Fibroblast of lung (primary cell): ENCODE measurements around the gene PRELP. TPM values are rescaled to one million over a fixed set of nuclear protein-coding genes. Genes with fewer than 3 reads are reported as not detected.
A peak's percentile ranks its signal among the peaks of the same experiment; 100 is the strongest.

Experiments
- DNase-seq, 2 donors: peaks; one replicate each; pipeline versions ENCODE4 v3.0.0 to v3.0.0-alpha.2; 2010; ENCODE audit warnings: low read depth in 2 of 2
- H2AFZ ChIP-seq: 2 replicates; pipeline ENCODE4 v1.5.1; 2012; ENCODE audit warnings: low read length, control low read depth, inconsistent platforms
- H3K27ac ChIP-seq: 2 replicates; pipeline ENCODE4 v1.5.1; 2011; ENCODE audit warnings: low read length, control low read depth; ENCODE audit not compliant: insufficient read depth
- H3K27me3 ChIP-seq: 2 replicates; pipeline ENCODE4 v1.5.1; 2011; ENCODE audit warnings: mild to moderate bottlenecking, low read length; ENCODE audit not compliant: control insufficient read depth, insufficient read depth
- H3K36me3 ChIP-seq: 2 replicates; pipeline ENCODE4 v1.5.1; 2011; ENCODE audit warnings: low read length; ENCODE audit not compliant: control insufficient read depth, insufficient read depth
- H3K4me1 ChIP-seq: 2 replicates; pipeline ENCODE4 v1.5.1; 2011; ENCODE audit warnings: low read length; ENCODE audit not compliant: control insufficient read depth, insufficient read depth; ENCODE audit errors: extremely low read depth
- H3K4me2 ChIP-seq: 2 replicates; pipeline ENCODE4 v1.5.1; 2011; ENCODE audit warnings: low read length, control low read depth; ENCODE audit not compliant: insufficient read depth; ENCODE audit errors: extremely low read depth
- H3K4me3 ChIP-seq, 4 experiments: fragments of 200-600 bp in 1 of 4; sonication (generic) in 1 of 4; replicated peaks in 1 of 4; 2 replicates each; pipeline ENCODE4 v1.5.1; 2011 to 2016; ENCODE audit warnings: low read length in 4 of 4, low read depth in 3 of 4, mild to moderate bottlenecking in 3 of 4, control low read depth in 2 of 4, inconsistent platforms in 1 of 4, mixed read lengths in 1 of 4; ENCODE audit not compliant: insufficient read depth in 1 of 4; ENCODE audit errors: control extremely low read depth in 1 of 4
- H3K79me2 ChIP-seq: 2 replicates; pipeline ENCODE4 v1.5.1; 2012; ENCODE audit warnings: mild to moderate bottlenecking, low read length, inconsistent platforms; ENCODE audit not compliant: control insufficient read depth, insufficient read depth
- H3K9ac ChIP-seq: 2 replicates; pipeline ENCODE4 v1.5.1; 2011; ENCODE audit warnings: mild to moderate bottlenecking, low read length, control low read depth; ENCODE audit not compliant: insufficient read depth
- H3K9me3 ChIP-seq: 2 replicates; pipeline ENCODE4 v1.5.1; 2012; ENCODE audit warnings: low read depth, low read length; ENCODE audit not compliant: control insufficient read depth, insufficient read depth
- H4K20me1 ChIP-seq: 2 replicates; pipeline ENCODE4 v1.5.1; 2011; ENCODE audit warnings: low read length; ENCODE audit not compliant: control insufficient read depth, insufficient read depth; ENCODE audit errors: extremely low read depth
- EZH2 ChIP-seq: IDR thresholded peaks from 2 replicates; pipeline ENCODE4 v1.5.1; 2012; ENCODE audit warnings: low read length, control low read depth, mild to moderate bottlenecking; ENCODE audit errors: missing control alignments
- polyA plus RNA-seq, 2 donors: library from polyadenylated mRNA; depleted of rRNA in 1 of 2; stranded (reverse) in 1 of 2; unstranded in 1 of 2; fragments of >200 nt; gene quantifications; 2 replicates each; pipeline ENCODE4 v1.2.1, GENCODE V29; 2011 to 2012; ENCODE audit warnings: missing spikeins in 1 of 2
- total RNA-seq: library from RNA; depleted of rRNA; stranded (reverse); fragments of >200 nt; gene quantifications from 2 replicates; pipeline ENCODE4 v1.2.1, GENCODE V29; 2014
- TF ChIP-seq, protein P1 (sequence below), 2 donors: IDR thresholded peaks in 1 of 2; conservative IDR thresholded peaks in 1 of 2; 1 replicate in 1 of 2; 2 replicates in 1 of 2; pipeline ENCODE4 v1.5.1; 2011 to 2012; ENCODE audit warnings: low read length in 2 of 2, control low read depth in 1 of 2, inconsistent platforms in 1 of 2, low read depth in 1 of 2, mild to moderate bottlenecking in 1 of 2

Gene PRELP
- total and polyA plus RNA-seq, 2 donors (not counting 1 experiment from before 2014, with no cell fraction given) = 4.5 to 13.9 TPM

DNA sequence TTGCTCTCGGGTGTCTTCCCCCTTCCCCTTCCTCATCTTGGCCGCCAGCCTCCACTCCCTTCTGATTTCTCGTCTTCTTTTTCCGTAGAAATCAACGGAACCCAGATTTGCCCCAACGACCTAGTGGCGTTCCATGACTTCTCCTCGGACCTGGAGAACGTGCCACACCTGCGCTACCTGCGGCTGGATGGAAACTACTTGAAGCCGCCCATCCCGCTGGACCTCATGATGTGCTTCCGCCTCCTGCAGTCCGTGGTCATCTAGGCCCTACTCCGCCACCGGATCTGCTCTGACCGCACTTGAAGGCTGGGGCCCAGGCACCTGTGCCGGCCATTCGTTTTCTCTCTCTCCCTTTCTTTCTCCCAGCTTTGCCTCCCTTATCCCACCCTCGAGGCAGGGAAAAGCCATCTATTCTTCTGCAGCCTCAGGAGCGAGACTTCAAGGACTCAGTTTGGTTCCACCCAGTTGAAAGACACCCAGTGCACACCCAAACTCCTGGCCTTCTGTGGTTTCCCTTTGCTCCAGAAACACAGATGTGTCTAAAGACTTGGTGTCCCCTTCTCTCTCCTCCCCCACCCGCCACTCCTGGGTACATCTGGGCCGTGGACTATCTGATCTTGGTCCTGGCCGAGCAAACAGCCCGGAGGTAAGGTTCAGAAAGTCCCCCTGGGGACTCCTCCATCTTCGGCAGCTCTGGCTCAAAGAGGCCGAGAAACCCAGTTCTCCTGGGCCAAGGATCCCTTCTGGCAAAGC, 11.2 kb downstream of the PRELP start:
- DNase-seq = peak in 1 of 2 donors; percentile 62
- Histone ChIP-seq H3K9ac (peak overlapping the region; percentile 48), H3K4me2 (peak overlapping the region; percentile 68)

DNA sequence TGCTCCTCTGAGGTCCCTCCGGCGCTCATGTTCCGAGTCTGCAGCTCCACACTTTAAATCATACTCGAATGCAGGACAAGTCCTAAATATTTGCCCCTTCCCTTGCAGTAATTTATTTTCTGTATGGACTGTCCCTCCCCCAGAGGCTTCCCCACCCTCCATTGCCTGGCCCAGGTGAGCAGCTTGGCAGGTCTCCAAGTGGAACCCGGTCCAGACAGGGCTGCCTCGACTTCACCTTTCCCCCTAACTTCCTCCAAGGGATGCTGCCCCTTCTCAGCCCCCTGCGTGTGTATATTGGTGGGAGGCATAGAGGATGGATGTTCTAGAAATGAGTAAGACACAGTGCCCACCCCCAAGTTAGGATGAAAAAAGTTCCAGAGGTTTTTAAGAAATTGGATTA, 12.9 kb downstream of the PRELP start:
- H2AFZ ChIP-seq = no peak overlapping the region
- TF ChIP-seq, protein P1, sequence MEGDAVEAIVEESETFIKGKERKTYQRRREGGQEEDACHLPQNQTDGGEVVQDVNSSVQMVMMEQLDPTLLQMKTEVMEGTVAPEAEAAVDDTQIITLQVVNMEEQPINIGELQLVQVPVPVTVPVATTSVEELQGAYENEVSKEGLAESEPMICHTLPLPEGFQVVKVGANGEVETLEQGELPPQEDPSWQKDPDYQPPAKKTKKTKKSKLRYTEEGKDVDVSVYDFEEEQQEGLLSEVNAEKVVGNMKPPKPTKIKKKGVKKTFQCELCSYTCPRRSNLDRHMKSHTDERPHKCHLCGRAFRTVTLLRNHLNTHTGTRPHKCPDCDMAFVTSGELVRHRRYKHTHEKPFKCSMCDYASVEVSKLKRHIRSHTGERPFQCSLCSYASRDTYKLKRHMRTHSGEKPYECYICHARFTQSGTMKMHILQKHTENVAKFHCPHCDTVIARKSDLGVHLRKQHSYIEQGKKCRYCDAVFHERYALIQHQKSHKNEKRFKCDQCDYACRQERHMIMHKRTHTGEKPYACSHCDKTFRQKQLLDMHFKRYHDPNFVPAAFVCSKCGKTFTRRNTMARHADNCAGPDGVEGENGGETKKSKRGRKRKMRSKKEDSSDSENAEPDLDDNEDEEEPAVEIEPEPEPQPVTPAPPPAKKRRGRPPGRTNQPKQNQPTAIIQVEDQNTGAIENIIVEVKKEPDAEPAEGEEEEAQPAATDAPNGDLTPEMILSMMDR (conservative IDR thresholded peaks at IDR 0.05 in 1 of 2, IDR thresholded peaks at IDR 0.05 in 1 of 2; ENCODE audit: low read depth in 1 of 2, low read length in 2 of 2) = no peak
- no peak for TF ChIP-seq EZH2
- DNase-seq = no peak
- H3K4me3 ChIP-seq = no peak overlapping the region
- H3K27ac ChIP-seq = no peak overlapping the region
- no peaks in the 10 kb centered on the region for H3K9me3 ChIP-seq
- H3K4me1 ChIP-seq = peaks cover 5% of the 10 kb centered on the region
- H3K9ac ChIP-seq = no peak overlapping the region
- no peaks in the 10 kb centered on the region for H4K20me1 ChIP-seq
- H3K4me2 ChIP-seq = no peak overlapping the region
- H3K79me2 ChIP-seq = no peaks in the 10 kb centered on the region
- no peaks in the 10 kb centered on the region for H3K36me3 ChIP-seq
- no peaks in the 10 kb centered on the region for H3K27me3 ChIP-seq

More for the DNA sequence above, 11.2 kb downstream of the PRELP start:
- no peaks in the 10 kb centered on the region for H3K9me3 ChIP-seq
- no peaks in the 10 kb centered on the region for H3K79me2 ChIP-seq
- peak overlapping the region in 2 of 4 experiments; percentile 7 to 32 for H3K4me3 ChIP-seq
- H3K27me3 ChIP-seq = no peaks in the 10 kb centered on the region
- peaks cover 5% of the 10 kb centered on the region for H3K4me1 ChIP-seq
- no peaks in the 10 kb centered on the region for H3K36me3 ChIP-seq
- H4K20me1 ChIP-seq = no peaks in the 10 kb centered on the region
- peak overlapping the region; percentile 60 for H2AFZ ChIP-seq
- no peak for TF ChIP-seq EZH2
- TF ChIP-seq, protein P1 (conservative IDR thresholded peaks at IDR 0.05 in 1 of 2, IDR thresholded peaks at IDR 0.05 in 1 of 2; ENCODE audit: low read depth in 1 of 2, low read length in 2 of 2) = no peak
- peak overlapping the region; percentile 86 for H3K27ac ChIP-seq

DNA sequence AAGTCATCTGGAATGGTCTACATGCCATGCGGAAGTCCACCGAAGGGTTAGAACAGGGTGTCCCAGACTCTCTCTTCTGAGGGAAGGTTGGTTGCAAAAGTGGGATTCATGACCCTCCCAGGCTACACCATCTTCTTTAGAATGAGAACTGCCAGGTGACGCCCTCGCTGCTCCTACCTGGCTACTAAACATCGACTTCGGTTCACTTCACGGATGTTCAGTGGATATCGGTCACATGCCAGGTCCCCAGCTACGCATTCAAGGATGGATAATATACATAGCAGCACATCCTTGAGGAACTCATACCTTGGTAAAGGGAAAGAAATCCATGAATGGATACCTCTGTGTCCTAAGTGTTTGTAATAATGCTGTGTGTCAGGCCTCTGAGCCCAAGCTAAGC, 15.0 kb downstream of the PRELP start:
- Histone ChIP-seq H2AFZ (no peak overlapping the region), H3K27ac (no peak overlapping the region), H3K36me3 (no peaks in the 10 kb centered on the region), H3K9me3 (no peaks in the 10 kb centered on the region), H3K79me2 (no peaks in the 10 kb centered on the region), H3K4me2 (no peak overlapping the region), H3K4me1 (peaks cover 5% of the 10 kb centered on the region), H3K4me3 (no peak overlapping the region), H4K20me1 (no peaks in the 10 kb centered on the region), H3K27me3 (no peaks in the 10 kb centered on the region), H3K9ac (no peak overlapping the region)
- TF ChIP-seq, protein P1 (conservative IDR thresholded peaks at IDR 0.05 in 1 of 2, IDR thresholded peaks at IDR 0.05 in 1 of 2; ENCODE audit: low read depth in 1 of 2, low read length in 2 of 2) = no peak
- TF ChIP-seq EZH2 = no peak
- DNase-seq = no peak
